ENCODE measurements around the gene ZSWIM5.
"Not testable (repeated sequence)": the region's sequence is repeated elsewhere in the genome, so short reads cannot be mapped to it uniquely, and the experiment has no call there.

ZSWIM5 gene

DNA sequence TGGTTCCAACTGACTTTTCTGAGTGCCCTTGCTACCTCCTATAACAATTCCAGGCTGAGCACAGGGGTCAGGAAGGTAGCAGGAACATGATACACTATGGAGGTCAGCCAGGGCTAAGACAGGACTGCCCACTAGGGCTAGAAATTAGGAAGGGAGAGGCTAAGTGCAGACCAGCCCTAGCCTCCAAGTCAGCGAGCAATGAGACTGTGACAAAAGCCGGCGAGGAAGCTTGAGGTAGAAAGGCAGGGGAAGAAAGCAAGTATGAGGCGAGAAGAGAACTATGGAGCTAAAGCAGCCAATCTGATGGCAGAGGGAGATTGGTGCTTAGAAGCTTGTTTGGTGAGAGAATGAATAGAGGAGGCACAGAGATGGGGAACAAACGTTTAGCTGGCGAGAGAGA lies 189.6 kb downstream of the ZSWIM5 start:
- no peak for DNase-seq

- DNase-seq = no peak
Observed at GRCh38 chr1:45016090-45016697, 190.2 kb downstream of the ZSWIM5 start.

DNA sequence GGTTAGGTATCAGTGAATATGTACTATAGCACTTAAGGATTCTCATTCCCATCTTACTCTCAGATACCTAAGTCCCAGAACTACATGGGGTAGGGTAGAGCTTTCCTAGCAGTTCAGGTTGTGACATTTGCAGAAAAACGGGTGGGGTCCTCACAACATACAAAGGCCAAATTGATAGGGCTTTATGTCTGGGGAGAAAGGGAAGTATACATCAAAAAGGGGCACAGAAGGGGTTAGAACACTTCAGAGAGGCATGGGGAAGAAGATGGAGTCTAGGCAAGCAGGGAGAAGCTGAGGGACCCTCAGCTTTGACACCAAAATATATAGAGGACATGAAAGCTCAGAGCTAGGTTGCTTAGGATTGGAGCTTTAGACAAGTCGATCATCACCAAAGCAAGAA lies 190.7 kb downstream of the ZSWIM5 start:
- DNase-seq = no peak

- peak; percentile 79 for DNase-seq
Observed at GRCh38 chr1:45014321-45015028, 191.9 kb downstream of the ZSWIM5 start.

DNA sequence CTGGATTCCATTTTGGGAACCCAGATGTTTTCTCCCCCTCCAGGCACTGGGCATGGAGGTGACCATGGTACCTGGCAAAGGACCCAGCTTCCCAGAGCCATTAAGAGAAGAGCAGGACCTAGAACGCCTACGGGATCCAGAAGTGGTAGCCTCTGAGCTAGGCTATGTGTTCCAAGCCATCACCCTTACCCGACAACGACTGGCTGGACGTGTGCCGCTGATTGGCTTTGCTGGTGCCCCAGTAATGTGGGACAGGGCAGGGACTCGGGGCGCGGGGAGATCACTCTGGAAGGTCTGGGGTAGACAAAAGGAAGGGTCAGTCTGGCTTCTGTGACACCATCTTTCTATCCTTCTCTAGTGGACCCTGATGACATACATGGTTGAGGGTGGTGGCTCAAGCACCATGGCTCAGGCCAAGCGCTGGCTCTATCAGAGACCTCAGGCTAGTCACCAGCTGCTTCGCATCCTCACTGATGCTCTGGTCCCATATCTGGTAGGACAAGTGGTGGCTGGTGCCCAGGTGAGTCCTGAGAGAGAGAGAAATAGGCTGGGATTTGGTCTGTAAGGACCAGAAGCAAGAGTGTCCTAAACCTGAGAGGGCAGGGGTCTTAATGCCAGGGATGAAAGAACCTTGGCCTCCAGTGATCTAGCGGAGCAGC lies 192.7 kb downstream of the ZSWIM5 start:
- DNase-seq = no peak

- no peak for DNase-seq
Observed at GRCh38 chr1:45012639-45013278, 193.6 kb downstream of the ZSWIM5 start.

DNA sequence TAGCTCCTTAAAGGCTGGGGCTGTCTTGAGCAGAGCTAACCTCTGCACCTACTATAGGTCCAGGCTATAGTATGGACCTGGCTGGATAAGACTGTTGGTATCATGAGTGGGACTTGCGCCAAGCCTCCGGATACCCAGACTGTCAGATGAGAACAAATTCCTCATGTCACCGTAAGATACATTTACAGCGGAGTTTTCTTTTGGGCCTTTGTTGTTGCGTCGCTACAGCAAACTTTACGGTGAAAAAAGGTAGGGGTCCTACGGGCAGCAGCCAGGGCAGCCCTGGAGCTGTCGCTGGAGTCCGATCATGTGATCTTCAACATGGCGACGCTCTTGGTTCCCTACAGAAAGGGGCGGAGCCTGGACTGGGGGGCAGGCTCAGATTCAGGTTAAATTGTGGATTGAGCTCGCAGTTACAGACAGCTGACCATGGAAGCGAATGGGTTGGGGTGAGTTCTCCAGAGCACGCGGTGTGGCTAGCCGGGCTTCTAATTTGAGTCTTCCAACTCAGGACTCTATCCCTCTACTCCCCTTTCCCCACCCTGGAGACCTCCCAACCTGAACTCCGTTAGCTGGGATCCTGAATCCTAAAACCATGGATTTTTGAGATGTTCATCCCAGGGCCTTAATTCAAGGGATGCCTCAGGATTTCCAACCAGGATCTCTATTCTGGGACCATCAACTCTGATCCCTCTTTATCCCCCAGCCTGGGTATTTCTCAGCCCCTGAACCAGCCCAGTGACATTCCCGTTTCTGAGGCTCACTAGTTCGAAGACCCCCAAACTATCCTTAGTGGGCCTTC lies 194.4 kb downstream of the ZSWIM5 start, which contains the start of gene UROD:
Gene UROD, plus strand, starts transcription at position 418 of the 802 bp plus-strand sequence. Its CDS starts 12 bp downstream, at position 430.
- DNase-seq = peak; percentile 92

GRCh38 chr1:45010855-45011811 lies 195.3 kb downstream of the ZSWIM5 start, which contains the start of gene HECTD3:
Gene HECTD3, minus strand, starts transcription at chr1:45011324. Its CDS starts 67 bp downstream, at chr1:45011257.
- peak; percentile 70 for DNase-seq

- no peak for DNase-seq
Observed at GRCh38 chr1:45009956-45010854, 196.2 kb downstream of the ZSWIM5 start.

- no peak for DNase-seq
Observed at GRCh38 chr1:45009296-45009865, 197.0 kb downstream of the ZSWIM5 start.

DNA sequence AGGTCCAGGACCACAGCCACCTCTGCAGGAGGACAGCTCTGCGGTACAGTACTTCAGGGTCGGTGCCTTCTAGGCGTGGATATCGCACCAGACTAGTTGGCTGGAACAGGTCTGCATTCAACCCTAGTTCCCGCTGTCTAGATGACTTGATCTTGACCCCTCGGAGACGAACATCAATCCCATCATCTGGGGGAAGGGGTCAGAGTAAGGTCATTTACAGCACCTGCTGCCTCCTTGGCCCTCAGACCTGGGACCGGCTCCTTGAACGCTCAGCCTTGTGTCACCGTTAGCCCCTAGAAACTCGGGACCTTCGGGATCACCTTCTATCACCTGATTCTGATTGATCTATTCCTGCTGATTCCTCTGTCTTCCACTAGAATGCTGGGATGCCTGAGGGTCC lies 197.9 kb downstream of the ZSWIM5 start:
- no peak for DNase-seq

- DNase-seq = no peak
Observed at GRCh38 chr1:45008076-45008475, 198.3 kb downstream of the ZSWIM5 start.

DNA sequence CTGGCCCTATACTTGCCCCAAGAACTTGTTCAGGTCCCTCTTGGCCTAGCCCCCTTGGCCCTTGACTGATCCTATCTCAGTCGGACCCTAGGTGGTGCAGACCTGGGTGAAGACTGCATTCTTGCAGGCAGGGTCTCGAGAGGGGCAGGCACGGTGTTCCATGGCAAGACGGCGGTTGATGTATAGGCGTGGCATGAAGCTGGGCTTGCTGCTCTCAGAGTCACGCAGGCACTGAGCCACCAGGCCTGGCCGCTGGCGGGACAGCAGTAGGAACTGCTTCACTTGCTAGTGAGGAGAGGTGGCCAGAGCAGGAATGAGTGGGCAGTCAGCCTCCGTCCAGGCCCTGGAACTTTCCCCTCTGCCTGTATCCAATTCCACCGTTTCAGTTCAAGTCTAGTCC lies 199.1 kb downstream of the ZSWIM5 start:
- no peak for DNase-seq

DNA sequence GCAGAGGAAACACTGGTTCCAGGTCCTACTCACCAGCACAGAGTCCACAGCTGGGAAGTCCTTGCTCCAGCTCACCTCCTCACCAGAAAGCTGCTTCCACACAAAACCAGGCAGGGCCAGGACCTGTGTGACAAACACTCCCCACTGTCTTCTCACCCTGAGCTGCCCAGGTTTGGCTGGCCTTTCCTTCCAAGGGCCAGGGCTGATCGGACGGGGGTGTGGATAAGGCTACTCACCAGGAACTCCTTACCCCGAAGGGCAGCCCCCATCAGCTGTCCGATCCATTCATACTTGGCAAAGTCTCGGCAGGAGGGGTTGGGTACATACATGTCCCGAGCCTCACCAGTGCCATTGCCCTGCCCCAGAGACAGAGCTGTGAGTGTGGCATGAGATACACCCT lies 200.6 kb downstream of the ZSWIM5 start:
- no peak for DNase-seq

DNA sequence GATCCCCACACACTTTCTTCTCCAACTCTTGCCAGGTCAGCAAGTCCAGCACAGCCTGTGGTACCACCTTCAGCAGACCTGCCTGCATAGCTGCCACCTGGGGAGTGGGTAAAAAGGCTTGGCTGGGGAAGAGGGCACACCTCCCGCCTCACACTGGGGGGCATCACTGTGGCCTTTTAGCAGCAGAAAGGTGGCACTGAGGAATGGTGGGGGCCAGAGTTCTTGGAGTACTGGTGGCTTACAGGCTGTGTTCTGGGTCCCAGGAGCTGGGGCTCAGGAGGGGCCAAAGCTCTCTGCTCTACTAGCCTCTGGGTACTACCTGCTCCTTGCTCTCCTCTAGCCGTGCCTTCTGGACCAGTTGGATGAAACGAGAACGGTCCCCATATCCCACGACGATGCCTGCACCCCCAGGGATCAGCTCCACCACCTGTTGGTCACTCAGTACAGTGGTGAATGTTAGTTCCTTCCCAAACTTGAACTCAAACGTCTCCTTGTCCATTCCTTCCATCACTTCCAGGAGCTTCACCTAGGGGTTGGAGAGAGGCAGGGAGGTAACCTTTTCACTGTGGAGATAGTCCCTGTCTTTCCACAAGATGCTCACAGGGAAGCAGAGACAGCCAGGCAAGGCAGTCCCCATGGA lies 202.0 kb downstream of the ZSWIM5 start:
- no peak for DNase-seq

GRCh38 chr1:45003741-45004140 lies 202.7 kb downstream of the ZSWIM5 start:
- DNase-seq = no peak

DNA sequence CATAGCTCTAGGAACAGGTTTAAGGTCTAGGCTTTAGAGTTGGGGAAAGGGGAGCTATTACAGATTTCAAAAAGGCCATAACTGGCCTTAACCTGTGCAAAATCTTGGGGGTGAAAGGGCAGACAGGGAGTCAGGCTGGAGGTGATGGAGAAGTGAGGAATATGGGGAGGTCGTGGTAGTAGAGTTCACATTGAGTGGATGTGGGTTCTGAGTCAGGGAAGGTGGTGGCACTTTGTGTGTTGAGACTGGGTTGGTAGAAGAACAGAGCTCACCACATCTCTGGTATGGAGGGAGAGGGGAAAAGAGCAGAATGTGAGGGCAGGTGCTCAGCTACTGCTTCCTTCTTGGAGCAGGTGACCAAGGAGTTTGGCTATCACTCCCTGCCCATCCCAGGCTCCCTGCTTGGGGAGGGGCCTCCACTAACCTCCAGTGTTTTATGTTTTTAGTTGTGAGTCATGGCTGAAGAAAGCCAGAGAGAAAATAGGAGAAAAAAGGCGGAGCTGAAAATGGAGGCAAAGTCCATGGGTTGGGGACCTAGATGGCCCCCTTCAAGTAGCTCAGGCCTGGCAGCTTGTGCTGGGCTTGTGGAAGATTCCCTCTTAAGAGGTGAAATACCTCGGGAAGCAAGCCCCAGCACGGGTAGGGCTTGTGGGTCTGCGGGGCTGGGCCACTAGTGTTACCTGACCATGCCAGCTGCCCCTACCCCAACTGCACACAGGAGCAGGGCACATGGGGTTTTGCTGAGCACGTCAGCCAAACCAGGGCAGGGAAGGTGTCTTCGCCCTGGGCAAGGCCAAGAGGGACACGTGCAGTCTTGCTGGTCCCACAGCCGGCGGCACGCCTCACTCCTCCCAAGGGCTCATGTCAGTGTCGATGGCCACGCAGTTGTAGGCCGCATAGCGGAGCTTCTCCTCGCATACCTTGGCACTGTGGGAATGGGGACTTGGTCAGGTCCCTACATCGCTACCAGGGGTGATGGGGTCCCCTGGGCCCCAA lies 203.5 kb downstream of the ZSWIM5 start:
- DNase-seq = no peak

- DNase-seq = not testable (repeated sequence)
Observed at GRCh38 chr1:45001576-45001975, 204.8 kb downstream of the ZSWIM5 start.

Data from CD4-positive, alpha-beta T cell treated with Interleukin-15 for 1 hour (primary cell).